ENCODE results near the gene SEZ6L2.
"Not testable (repeated sequence)": the region's sequence is repeated elsewhere in the genome, so short reads cannot be mapped to it uniquely, and the experiment has no call there.

The SEZ6L2 gene

DNA sequence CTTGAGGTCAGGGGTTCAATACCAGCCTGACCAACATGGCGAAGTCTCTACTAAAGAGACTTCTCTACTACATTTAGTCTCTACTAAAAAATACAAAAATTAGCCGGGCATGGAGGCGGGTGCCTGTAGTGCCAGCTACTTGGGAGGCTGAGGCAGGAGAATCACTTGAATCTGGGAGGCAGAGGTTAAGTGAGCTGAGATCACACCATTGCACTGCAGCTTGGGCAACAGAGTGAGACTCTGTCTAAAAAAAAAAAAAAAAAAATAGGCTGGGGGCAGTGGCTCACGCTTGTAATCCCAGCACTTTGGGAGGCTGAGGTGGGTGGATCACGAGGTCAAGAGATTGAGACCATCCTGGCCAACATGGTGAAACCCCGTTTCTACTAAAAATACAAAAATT is 10.5 kb upstream of the SEZ6L2 start:
- DNase-seq: not testable (repeated sequence)

DNA sequence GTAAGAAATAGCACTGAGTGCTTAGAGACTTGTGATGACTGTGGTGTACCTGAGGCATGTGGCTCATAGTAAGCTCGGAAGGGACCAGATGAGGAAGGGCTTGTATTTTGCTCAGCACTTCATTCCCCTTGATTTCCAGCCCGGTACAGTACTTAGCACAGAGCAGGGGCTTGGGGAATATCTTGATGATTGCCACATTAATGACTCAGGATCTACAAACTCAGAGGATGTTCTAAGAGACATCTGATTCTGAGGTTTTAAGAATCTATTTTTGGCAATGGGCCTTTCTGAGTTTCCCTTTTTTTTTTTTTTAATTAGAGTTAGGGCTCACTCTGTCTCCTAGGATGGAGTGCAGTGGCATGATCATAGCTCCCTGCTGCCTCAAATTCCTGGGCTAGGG is 10.0 kb upstream of the SEZ6L2 start:
- no peak for DNase-seq

DNA sequence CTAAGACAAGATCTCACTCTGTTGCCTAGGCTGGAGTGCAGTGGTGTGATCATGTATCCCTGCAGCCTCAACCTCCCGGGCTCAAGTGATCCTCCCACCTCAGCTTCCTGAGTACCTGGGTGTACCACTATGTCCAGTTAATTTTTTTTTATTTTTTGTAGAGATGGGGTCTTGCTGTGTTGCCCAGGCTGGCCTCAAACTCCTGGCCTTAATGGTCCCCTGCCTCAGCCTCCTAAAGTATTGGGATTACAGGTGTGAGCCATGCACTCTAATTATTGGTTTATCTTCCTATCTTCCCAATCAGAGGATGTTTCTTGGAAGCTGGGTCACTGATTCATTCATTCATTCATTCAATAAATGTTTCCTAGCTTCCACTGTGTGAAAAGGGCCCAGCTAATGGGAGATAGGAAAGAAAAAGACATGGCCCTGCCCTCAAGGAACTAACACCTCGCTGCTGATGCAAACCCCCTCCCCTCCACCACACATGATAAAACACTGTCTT is 9.4 kb upstream of the SEZ6L2 start:
- DNase-seq: no peak

DNA sequence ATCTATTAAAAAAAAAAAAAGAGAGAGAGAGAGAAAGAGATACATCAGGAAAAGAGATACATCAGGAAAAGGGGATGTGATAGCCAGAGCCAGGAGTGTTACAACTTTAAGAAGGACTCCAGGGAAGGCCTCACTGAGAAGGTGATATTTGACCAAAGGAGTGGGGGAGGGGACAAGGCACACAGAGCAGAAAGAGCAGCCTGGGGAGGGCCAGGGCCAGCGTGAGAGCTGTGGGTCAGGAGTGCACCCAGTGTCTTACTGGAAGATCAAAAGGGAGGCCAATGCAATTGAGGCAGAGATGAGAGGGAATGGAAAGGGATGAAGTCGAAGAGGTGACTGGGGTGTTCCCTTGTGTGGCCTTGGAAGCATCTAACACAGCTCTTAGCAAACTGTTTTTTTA is 8.6 kb upstream of the SEZ6L2 start:
- no peak for DNase-seq

DNA sequence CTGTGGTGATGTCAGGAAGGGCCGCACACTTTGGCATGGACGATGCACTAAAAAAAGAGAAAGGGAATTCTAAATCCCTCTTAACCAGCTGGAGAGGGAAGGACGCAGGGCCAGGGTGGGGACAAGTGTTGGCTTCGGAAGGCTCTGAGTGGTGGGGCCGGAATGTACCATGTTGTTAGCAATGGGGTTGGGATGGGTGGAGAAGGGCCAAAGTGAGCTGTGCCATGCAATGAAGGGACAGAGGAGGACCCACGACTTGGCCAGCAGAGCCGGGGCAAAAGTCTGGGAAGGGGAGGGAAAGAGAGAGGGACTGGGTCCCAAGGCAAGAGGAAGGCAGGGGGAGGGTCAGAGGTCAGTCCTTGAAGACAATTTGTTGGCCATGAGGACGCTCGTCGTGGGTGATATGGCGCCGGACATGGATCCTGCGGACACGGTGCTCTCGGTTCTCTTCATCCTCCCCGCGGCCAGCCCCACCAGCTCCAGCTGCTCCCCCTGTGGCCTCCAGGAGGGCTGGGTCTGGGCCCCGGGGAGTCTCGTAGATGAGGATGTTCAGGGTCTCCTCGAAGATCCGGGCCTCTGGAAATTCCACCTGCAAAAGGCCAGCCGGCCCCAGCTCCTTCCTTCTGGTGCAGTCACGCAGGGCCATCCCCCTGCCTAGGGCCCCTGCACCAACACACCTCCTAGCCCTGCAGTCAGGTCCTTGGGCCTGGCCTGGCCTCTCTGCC is 7.3 kb upstream of the SEZ6L2 start:
- DNase-seq: no peak

DNA sequence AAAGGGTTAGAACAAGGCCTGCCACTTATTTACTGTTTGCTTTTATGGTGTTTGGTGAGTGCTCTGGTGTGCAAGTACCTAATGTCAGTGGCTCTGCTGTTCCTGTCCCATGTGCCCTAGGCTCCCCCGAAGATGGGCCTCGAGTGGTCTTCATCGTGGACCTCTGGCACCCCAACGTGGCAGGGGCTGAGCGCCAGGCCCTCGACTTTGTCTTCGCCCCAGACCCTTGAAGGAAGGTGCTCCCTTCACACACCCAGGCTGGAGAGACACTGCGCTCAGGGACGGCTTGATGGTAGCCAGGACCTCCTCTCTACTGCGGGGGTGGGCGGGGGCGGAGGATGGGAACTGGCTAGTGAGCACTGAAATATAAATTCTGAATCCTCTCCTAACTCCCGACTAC is 6.3 kb upstream of the SEZ6L2 start:
- DNase-seq: no peak

DNA sequence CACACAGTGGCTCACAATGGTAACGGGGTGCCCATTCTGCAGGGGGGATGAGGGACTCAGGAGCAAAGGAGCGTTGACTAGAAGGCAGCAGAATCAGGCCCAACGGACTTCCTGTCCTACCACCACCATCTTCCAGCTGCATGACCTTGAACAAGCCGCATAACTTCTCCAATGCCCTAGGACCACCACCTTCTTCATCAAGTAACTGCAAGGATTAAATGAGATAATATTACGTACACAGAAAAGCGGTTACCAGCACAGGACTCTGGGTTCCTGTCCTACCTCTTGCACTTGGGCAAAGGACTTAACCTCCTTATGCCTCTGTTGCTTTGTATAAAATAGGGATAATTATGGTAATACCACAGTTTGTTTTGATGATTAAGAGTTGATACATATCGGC is 5.6 kb upstream of the SEZ6L2 start:
- no peak for DNase-seq

DNA sequence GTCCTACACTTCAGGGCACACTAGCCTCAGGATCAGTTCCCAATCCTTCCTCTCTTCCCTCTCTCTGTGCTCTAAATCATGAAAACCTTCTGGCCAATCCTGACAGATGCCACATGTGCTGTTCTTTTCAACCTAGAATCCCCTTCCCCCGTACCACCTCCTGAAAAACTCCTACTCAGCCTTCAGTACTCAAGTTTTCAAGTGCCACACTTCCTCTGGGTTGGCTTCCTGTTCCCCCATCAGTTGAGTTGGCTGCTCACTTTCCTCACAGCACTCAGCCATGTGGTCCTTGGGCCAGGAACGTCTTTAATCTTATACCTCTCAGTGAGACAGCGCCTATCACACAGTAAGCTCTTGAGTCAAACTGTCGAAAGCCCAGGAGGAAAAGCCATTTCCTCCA is 4.2 kb upstream of the SEZ6L2 start:
- no peak for DNase-seq

DNA sequence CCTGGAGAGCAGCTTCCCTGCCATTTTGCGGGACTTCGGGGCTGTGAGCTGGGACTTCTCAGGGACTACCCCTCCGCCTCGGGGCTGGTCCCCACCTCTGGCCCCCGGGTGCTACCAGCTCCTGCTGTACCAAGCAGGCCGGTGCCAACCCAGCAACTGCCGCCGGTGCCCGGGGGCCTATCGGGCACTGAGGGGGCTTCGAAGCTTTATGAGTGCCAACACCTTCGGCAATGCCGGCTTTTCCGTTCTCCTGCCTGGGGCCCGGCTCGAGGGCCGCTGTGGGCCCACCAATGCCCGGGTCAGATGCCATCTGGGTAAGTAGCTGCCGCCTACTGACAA is 2.2 kb upstream of the SEZ6L2 start:
- DNase-seq: no peak

DNA sequence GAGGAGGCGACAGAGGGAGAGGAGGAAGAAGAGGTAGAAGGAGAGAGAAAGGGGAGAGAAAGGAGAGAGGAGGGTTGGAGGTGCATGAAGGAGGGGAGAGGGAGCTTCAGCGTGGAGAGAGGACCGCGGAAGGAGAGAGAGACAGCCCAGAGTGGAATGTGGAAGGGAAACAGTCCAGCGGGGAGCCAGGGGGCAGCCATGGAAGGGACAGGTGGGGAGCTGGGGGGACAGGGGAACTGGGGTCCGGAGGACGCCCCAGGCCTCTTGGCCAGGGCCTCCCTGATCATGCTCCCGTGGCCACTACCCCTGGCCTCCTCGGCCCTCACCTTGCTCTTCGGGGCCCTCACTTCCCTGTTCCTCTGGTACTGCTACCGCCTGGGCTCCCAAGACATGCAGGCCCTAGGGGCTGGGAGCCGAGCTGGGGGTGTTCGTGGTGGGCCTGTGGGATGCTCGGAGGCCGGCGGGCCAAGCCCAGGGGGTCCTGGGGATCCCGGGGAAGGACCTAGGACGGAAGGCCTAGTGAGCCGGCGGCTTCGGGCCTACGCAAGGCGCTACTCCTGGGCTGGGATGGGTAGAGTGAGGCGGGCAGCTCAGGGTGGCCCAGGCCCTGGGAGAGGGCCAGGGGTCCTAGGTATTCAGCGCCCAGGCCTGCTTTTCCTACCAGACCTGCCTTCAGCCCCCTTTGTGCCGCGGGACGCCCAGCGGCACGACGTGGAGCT is 1.7 kb upstream of the SEZ6L2 start:
- no peak for DNase-seq

DNA sequence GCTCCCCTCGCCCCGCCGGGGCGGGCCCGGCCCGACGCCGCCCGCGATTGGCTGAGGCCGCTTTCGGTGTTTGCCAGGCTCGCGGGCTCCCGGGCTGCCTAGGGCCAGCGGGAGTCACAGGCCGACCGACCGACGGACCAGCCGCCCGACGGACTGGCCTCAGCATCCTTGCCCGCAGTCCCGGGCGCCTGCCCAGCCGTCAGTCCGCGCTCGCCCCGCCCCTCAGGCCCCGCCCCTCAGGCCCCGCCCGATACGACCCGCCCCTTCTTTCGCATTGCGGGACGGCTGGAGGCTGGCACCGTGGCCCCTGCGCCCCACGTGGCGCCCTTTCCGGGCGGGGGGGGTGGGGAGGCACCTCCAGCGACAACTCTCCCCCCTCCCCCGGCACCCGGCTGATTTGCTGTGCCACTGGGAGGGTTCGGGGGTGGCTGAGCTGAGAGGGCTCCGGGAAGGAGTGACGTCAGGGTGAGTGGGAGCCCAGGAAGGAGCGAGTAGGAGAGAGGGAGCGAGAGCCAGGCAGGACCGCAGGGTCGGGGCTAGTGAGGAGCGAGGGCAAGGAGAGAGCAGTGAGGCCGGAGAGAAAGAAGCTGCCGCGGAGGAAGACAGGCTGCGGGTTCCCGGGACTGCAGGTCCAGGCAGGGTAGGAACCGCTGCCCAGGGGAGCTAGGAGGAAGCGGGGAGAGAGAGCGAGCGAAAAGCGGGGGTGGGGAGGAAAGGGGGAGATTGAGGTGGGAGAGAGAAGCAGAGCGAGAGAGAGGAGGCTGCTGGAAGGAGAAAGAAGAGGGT is 945 bp upstream of the SEZ6L2 start, which contains the start of gene ASPHD1:
ASPHD1 (plus strand) TSS at position 387 of the 786 bp plus-strand sequence. CDS start 484 bp downstream, outside the sequence.
- DNase-seq: no peak

DNA sequence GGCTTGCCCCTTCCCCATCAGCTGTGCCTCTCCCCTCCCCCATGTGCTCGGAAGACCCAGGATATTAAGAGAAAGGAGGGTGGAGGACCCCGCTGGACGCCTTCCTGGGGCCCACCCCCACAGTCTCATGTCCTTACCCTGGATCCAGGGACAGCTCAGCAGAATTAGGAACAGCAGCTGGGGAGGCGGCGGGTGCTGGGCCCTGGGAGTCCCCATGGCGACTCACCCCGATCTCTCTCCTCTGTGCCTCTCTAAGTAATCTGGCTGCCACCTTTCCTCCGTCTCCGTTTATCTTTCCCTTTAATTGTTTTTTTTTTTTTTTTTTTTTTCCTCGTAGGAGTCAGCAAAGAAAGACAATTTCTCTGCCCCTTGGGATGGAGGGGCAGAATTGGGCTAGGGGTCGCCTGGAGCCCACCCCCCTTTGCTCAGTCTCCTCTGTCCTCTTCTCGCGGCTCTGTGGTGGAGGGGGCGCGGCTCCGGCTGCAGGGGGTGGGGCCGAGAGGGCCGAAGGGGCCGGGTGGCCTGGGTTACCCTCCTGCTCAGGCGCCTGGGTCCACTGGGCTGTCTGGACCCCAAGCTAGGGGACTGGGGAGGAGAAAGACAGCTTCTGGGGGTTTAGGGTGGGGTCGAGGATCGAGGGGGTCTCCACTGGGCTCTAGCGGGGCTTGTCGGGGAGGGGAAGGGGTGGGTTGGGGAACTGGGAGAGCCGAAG is 390 bp downstream of the SEZ6L2 start:
- DNase-seq: no peak

DNA sequence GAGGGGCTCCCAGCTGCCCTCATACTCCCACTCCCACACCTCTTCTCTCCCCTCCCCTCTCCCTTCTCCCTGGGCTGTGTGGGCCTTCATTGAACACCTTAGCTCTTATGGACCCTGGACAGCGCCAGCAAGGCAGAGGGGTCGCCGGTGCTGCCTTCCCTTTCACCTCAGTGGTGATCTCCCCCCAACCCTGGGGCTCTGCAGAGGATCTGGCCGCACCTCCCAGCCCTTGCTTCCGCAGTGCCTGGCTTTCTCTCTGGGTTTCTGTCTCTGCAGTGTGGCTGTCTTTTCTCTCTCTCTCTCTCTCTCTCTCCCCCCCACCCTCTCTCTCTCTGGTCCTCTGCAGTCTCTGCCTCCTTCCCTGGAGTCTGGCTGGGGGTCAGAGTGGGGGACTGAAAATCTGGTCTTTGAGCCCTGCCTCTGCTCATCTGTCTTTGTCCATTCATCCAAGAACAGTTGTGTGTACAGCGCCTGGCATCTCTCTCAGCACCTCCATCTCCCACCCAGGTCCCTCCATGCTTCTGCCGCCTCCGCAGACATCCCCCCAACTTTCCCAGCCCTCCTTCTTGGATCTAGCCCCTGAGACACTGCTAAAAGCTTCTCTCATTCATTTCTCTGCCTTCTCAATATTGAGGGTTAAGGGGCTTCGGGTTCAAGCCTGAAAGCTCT is 1.1 kb downstream of the SEZ6L2 start:
- no peak for DNase-seq

DNA sequence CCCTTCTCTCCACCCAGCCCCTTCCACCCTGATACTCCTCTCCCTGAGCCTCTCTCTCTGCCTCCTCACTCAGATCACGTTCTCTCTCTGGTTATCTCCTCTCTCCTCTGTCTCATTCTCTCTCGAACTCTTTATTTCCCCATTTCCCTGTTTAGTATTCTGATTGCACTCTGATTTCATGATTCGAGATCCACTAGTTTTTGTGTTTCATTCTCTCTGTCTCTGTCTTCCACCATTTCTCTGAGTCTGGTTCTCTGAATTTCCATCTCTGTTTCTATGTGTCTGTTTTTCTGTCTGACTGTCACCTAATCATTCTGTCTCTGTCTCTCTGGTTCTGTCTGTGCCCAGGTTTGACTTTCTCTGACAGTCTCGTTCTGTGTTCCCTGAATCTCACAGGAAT is 2.0 kb downstream of the SEZ6L2 start:
- no peak for DNase-seq

DNA sequence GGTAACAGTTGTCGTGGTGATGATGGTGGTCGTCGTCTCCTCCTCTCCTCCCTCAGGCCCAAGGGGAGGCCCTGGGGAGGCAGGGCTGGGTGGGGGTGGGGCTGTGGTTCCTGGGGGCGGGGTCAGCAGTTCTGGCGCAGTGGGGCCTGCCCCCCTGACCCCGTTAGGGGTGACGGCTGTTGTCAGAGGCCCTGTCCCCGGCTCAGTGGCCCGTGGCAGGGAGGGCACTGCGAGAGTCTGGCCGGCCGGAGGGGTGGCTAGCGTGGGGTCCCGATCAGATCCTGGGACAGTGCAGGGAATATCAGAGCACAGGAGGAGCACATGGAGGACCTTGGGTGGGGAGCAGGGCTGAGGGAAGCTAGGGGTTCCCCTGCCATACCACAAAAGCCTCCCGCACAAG is 2.5 kb downstream of the SEZ6L2 start:
- DNase-seq: no peak

DNA sequence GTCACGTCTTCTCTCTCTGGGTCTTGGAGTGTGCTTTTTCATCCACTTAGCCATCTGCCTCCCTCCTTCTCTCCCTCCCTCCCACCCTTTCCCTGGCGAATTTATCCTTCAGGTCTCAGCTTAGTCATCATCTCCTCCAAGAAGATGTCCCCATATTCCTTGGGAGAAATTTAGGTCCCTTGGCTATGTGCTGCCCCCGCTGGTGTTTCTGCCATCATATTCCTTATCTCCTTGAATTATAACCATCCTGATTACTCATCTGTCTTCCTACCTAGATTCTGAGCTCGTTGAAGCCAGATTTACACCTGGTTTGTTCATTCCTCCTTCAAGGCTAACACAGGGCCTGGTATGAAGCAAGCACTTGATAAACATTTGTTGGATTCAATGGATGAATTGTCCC is 5.0 kb downstream of the SEZ6L2 start:
- no peak for DNase-seq

DNA sequence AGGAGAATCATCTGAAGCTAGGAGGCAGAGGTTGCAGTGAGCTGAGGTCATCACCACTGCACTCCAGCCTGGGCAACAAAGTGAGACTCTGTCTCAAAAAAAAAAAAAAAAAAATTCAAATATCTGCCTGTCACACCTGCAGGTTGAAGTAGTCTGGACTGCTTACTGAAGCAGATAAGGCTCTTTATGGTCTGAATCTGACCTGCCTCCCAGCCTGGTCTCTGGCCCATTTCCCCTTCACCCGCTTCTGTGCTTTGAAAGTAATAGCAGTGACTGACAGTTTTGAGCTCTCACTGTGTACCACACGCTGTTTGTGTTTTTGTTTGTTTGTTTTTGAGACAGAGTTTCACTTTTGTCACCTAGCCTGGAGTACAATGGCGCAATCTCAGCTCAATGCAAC is 5.8 kb downstream of the SEZ6L2 start:
- DNase-seq: no peak

DNA sequence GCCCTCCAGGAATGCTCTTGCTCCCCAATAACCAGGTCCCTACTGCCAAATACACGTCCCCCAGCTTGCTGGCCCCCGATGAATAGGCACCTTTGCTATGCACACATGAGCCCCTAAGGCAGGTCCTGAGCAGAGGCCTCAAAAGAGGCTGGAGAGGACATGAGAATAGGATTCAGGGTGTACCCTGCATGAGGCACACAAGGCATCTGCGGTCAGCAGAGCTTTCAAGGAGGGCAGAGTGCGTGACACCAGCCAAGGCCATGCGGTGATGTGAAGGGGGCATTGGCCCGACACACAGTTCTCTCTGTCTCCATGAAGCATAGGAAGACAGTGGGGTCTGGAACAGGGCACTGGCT is 6.9 kb downstream of the SEZ6L2 start:
- DNase-seq: no peak

DNA sequence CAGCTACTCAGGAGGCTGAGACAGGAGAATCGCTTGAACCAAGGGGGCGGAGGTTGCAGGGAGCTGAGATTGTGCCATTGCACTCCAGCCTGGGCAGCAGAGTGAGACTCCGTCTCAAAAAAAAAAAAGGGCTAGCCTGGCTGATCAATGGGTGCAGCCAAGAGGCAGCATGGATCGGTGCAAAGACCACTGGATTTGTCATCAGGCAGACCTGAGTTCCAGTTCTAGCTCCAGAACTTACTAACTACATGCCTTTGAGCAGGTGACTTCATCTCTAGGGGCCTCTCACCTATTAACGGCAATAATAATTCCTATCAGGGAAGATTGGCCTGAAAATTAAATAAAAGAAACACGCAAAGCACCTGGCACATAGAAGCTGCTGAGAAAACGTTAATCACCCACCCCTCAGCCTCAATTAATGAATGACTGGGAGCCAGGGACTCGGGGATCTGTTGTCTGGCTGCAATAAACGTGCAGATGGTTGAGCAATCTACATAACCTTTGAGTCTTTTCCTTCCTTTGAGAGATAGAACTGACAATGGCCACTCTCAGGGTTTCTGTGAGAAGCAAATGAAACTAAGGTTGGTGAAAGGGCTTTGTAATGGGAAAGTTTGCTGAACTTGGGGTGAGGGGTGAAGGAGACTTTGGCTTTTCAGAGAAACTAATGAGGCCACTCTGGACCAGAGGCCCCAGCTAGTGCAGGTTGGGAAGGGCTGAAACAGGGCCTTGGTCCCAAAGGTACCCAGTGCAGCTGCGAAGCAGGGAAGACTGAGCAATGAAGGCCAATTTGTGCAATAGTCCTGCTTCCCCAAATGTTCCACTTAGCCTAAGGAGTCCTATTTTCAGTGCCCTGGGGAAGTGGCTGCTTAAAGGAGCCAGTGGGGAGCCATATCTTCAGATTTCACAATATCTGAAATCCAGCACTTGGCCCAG is 7.6 kb downstream of the SEZ6L2 start:
- no peak for DNase-seq

DNA sequence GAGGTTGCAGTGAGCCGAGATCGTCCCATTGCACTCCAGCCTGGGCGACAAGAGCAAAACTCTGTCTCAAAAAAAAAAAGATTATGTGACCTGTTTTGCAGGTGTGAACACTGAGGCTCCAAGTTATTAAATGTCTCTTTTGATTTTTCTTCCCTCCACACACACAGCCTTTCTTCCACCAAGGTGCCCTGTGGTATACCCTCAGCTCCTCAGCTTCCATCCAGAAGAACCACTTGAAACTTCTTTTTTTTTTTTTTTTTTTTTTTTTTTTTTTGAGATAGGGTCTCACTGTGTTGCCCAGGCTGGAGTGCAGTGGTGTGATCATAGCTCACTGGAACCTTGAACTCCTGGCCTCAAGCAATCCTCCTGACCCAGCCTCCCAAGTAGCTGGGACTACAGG is 10.0 kb downstream of the SEZ6L2 start:
- not testable (repeated sequence) for DNase-seq

DNA sequence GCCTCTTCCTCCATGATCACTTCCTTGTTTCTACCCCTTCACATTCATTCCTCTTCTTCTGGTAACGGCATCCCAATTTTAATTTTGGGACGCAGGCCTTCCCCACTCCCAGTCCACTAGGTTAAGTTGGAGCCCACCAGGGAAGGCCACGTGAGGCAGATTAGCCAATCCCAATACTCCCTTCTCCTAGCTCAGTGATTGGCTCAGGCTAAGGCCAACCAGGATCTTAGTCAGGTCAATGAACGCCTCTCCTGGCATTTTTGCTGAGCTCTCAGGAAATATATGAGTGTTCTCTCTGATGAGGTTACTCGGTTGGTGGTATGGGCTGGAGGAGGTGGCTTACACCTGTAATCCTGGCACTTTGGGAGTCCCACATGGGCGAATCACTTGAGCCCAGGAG is 15.4 kb downstream of the SEZ6L2 start:
- DNase-seq: no peak

All from cortex of kidney (tissue), 1 donor.